HG03432 (cell line): Measurements from ENCODE around the gene KIAA1217.
A peak's percentile ranks its signal among the peaks of the same experiment; 100 is the strongest.
"Not testable (repeated sequence)": the region's sequence is repeated elsewhere in the genome, so short reads cannot be mapped to it uniquely, and the experiment has no call there.

Experiments used
- ATAC-seq: cut with Tn5 transposase; IDR thresholded peaks from one replicate; pipeline ENCODE4 v1.9.1; 2021; ENCODE audit warnings: mild to moderate bottlenecking, moderate library complexity; ENCODE audit not compliant: unreplicated experiment

KIAA1217 gene

DNA sequence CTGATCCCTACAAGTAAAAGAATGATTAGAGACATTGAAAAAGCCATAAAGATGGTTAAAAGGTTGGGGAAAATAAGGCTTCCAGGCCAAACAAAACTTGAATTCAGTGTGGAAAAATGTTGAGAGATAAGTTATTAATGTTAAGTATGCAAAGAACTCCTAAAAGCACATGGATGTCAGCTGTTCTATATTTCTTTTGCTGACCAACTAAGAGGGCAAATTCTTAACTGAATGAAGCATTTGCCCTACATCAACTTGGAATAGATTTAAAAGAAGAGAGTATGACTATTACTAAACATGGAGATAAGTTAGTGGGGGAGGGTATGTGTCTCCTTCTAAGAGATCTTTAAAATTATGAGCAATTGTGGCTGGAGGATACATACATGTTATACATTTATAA lies 124.8 kb downstream of the KIAA1217 start:
- no peak for ATAC-seq

DNA sequence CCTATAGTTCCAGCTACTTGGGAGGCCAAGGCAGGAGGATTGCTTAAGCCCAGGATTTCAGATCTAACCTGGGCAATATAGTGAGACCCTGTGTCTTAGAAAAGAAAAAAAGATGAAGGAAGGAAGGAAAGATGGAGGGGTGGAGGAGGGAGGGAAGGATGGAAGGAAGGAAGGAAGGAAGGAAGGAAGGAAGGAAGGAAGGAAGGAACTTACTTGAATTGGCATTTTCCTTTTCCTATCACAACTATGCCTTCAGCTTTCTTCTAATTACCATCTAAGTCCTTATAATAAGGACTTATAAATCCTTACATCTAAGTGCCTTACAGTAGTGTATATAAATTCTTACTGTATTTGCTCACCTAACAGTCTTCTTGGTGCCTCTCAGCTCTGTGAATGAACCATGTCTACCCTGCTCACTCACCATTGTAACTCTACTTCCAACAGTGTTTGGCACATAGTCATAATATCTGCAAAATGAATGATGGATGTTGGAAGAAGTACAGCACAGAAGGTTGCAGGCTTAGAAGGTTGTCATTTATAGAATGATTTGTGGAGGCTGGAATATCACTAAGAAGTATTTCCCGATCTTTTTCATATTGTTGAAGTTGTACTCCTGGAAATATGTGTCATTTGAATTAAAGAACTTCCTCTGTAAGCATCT lies 125.5 kb downstream of the KIAA1217 start:
- no peak for ATAC-seq

DNA sequence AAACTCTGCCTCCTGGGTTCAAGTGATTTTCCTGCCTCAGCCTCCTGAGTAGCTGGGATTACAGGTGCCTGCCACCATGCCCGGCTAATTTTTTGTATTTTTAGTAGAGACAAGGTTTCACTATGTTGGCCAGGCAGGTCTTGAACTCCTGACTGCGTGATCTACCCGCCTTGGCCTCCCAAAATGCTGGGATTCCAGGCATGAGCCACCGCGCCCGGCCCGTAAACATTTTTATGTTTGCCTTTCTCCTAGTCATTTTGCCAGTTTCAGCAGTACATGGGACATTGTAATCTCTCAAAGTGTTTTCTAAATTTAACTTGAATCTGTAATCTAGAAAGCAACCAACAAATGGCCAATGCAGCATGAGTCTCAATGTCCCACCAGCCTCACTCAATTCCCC lies 128.8 kb downstream of the KIAA1217 start:
- ATAC-seq: not testable (repeated sequence)

DNA sequence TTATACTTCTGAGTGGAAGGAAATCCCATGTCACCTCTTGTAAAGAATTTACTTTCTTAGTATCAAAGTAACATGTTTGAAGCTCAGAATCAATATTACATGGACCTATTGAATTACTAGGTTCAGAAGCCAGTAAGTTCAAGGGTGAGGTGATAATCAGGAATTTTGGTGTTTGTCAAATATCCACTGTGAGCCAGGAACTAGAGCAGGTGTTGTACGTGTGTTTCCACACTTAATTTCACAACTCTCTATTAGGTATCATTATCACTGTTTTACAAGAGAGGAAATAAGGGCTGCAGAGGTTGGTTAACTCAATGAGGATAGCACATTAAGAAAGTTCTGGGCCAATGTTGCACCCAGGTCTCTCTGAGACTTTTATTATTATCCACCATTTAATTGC lies 130.4 kb downstream of the KIAA1217 start:
- ATAC-seq: no peak

DNA sequence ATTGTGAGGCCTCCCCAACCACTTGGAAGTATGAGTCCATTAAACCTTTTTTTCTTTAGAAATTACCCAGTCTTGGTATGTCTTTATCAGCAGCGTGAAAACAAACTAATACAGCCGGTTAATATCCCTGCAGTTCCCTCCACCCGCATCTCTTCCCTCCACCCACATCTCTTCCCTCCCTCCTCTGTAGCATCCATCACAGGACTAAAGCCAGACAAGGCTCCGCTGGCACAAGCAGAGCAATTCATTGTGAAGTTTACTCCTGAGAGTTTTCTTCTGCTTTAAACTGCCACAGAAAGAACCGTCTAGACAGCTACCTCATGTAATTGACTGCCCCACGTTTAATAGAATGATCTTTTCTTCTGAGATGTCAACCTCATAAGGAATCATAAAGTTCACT lies 131.5 kb downstream of the KIAA1217 start:
- no peak for ATAC-seq

DNA sequence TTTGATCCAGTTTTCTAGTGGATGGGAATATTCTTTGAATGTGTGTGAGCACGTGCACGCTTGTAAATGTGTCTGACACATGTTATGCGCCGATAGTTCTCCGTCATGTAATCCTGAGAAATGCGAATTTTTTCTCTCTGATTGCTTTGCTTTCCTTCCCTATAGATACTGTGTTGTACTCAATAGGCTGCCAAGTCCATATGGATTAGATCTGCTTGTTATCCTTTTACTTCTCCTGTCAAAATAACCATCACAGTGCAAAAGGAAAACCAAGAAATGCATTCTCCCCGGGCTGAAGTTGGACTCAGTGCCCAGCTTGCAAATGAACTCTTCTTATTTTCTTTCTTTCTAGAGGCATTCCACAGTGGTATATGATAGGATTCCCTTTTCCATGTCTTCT lies 131.9 kb downstream of the KIAA1217 start:
- no peak for ATAC-seq

GRCh38 chr10:24341371-24341770 lies 132.4 kb downstream of the KIAA1217 start:
- no peak for ATAC-seq

- no peak for ATAC-seq
Measured at GRCh38 chr10:24341897-24342296, 133.0 kb downstream of the KIAA1217 start.

DNA sequence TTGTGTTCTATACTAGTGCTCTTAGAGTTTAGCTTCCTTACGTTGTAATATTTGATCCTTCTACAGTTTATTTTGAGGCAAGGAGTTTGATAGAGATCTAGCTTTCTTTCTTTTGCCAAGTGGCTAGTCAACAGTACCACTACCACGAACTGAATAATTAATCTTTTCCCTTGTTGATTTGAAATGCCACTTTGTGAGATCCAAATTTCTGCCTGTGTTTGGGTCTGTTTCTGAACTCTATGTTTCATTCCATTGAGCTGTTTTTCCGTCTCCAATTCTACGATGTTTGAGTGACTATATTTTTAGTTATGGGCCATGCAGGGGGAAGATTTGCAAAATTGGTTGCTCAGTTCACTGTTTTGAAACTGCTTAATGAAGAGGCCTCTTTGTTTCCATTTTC lies 134.7 kb downstream of the KIAA1217 start:
- no peak for ATAC-seq

DNA sequence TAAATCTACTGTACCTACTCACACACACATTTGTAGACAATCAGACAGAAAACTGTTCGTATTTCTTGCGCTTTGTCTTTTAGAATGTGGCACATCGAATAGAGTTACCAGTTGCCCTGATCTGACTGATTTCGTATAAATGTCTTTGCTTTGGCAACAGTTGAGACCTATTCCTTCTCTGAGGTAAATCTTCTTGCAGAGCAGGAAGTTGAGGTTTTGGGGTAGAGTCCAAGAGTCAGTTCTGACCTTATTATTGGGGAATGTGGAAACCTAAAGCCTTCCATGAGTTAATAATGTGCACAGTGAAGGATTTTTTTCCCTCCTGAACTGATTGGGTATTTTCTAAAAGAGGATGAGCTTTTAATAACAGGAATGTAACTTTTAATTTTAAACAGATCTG lies 135.3 kb downstream of the KIAA1217 start:
- peak; percentile 56 for ATAC-seq

DNA sequence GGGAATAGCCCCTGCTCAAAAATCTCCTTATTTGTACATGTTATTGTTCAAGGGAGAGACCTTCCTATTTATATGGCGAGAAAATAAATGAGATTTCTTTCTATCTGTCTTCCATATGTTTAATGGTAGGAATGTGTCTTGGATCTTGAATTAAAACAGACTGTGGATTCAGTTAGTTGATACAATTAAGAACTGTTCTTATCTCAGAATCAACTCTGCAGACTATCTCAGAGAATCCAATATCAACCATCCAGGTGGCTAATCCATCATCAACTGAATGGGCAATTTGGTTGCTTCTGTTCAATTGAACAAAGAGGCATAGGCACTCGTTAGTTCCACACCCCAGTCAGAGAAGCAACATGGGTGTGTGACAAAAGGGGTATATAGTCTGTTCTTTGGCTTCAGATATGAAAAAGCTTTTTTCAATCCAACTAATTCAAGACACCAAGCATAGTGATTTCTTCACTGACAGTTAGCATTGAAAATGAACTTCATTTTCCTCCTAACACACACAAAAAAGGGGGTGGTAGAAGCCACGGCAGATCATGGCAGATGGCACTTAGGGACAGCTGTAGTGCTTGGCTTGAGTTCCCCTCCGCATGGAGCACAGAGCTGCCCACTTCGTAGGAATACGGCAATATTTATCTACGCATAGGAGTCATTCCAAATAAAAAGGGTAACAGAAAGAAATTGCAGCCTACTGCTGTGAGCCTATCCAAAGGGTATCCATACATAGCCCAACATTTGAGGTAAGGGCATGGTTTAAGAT lies 135.9 kb downstream of the KIAA1217 start:
- ATAC-seq: peak; percentile 5

DNA sequence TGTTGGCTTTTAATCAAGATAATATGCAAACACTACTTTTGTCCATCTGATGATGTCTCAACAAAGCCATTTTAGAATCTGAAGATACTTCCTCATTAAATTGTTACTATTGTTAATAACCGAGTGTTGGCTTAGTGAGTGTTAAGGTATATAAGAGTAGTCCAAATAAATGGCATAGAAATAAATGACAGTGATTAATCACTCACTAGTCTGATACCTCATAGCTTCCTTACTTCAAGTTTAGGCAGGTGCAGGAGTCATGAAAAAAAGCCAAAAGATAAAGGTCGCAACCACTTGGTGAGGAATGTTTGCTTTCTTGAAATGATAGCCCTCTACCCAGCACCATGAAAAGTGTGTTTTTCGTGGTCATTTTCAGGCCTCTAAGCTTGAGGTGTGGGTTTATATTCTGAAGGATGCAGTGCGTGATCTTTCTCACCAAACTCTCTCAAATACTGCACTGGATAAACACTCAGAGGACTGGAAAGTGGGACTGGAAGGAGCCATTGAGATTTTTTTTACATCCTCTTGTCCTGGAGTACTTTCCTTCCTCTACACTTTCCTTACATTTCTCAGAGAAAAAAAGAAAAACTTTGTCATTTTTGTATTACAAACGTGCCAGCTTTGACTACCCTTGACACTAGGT lies 138.1 kb downstream of the KIAA1217 start:
- ATAC-seq: no peak

DNA sequence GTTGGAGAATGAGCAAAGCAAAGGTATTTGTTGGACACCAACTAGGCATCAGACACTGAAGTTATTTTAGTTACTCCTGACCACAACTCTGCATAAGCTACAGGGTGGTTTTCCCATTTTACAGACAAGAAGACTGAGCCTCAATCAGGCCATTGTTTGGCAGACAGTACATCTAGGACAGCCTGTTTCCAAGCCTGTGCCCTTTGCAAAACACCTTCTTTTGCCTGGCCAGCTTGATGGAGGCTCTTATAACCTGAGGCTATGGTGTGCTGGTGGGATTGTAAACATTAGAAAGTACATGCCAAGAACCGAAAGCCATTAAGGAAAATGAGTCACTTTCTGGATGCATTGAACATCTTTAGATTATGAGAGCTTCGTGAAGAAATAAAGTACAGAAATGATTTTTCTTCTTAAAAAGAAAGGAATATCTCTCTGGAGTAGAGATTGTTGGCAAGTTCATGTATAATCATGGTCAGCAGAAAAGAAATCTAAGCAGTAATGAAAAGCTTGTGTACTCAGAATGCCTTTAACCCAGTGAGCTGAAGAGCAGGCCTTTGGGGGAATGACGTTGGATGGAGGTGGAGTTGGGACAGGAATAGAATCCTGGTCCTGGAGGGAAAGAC lies 140.6 kb downstream of the KIAA1217 start:
- no peak for ATAC-seq

DNA sequence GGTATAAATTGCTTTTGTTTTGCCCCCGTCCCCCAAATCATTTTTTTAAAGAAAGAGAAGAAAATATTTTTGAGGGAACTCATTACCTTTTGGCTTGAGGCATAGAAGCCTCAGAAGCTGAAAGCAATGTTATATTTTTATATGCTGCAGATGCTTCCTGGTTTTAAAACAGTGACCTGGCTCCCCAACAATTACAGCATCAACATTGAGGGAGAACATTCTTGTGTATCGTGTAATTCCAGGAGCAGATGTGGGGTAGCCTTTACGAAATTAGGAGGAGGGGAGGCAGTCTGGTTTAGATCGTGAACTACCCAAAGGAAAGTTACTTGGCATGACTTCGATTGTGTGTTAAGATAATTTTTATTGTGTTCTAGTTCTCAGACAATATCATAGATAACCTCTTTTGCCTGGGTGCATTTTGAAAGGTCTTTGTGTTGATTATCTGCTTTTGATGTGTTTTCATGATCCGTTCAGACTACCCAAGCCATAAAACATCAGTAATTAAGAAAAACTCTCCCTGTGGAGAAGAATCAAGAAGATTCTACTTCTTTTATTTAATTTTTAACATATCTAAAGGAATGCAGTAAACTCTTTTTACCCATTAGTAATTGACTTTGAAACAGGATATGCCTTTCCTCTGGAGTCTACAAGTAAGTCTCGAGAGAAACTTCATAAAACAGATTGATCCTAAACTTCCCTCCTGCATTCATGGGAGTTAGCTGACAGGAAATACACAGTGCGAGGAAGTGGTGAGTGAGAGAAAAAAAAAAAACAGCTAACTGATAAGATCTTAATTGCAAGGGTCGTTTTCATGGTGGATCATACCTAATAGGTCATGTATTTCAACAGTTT lies 141.4 kb downstream of the KIAA1217 start:
- no peak for ATAC-seq

DNA sequence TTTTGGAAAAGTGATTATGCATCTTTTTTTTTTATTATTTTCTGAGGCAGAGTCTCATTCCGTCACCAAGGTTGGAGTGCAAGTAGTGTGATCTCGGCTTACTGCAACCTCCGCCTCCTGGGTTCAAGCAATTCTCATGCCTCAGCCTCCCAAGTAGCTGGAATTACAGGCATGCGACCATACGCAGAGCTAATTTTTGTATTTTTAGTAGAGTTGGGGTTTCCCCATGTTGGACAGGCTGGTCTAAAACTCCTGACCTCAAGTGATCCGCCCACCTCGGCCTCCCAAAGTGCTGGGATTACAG lies 141.9 kb downstream of the KIAA1217 start:
- not testable (repeated sequence) for ATAC-seq

GRCh38 chr10:24351961-24352360 lies 143.0 kb downstream of the KIAA1217 start:
- ATAC-seq: no peak

DNA sequence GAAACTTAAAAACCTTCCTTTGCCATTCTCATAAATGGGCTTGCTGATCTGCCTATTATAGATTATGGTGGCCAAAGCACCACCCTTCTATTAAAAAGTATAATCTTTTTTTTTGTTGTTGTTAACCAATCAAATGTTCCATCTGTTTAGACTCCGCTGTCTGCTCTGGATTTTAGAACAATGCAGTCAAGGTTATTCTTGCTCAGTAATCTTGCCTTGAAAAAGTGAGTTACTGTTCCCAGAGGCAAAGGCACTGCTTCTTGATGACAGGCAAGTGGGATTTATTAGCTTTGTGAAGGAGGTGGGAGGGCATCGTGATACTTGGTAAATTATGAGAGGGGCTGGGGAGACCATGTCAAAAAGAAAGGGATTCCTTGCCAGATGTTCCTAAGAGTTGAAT lies 143.5 kb downstream of the KIAA1217 start:
- no peak for ATAC-seq

- no peak for ATAC-seq
Measured at GRCh38 chr10:24353319-24353718, 144.4 kb downstream of the KIAA1217 start.

DNA sequence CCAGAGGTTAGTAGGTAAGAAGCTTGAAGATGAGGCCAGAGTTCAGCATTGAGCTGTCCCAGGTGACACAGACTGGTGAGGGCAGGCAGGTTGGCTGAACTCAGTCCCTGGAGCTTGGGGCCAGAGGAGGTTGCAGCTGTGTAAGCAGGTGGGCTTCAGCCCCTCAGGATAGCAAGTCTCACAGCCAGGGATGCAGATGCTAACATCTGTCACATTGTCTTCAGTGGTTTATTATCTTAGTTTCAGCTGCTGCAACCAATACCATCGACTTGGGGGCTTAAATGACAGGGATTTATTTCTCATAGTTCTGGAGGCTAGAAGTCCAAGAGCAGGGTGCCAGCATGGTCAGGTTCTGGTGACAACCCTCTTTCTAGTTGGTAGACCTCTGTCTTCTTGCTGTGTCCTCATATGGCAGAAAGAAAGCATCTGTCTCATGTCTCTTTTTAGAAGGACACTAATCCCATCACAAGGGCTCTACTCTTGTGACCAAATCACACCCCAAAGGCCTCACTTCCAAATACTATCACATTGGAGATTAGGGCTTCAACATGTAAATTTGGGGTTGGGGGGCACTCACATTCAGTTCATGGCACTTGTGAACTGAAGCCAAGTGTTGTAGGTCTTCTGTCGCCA lies 146.2 kb downstream of the KIAA1217 start:
- no peak for ATAC-seq

- ATAC-seq: no peak
Measured at GRCh38 chr10:24357344-24358004, 148.5 kb downstream of the KIAA1217 start.
